Large intestine (tissue), 3 donors: ENCODE data around the gene HSPA12A. TPM values are rescaled to one million over a fixed set of nuclear protein-coding genes. Genes with fewer than 3 reads are reported as not detected.

Experiments
- DNase-seq, 2 donors: peaks; one replicate each; pipeline versions ENCODE4 v3.0.0 to v3.0.0-alpha.2; 2013
- H3K27ac ChIP-seq: one replicate; pipeline ENCODE4 v1.5.1; 2013; ENCODE audit warnings: low read length
- H3K27me3 ChIP-seq: 2 replicates; pipeline ENCODE4 v1.6.1; 2013; ENCODE audit warnings: low read length; ENCODE audit not compliant: control insufficient read depth, insufficient read depth
- H3K36me3 ChIP-seq: 2 replicates; pipeline ENCODE4 v1.6.1; 2013; ENCODE audit warnings: low read length; ENCODE audit not compliant: control insufficient read depth, insufficient read depth
- H3K4me1 ChIP-seq: one replicate; pipeline ENCODE4 v1.6.1; 2013; ENCODE audit warnings: low read length; ENCODE audit not compliant: control insufficient read depth, insufficient read depth
- H3K4me3 ChIP-seq: one replicate; pipeline ENCODE4 v1.5.1; 2013; ENCODE audit warnings: low read length
- H3K9me3 ChIP-seq: one replicate; pipeline ENCODE4 v1.6.1; 2013; ENCODE audit warnings: mild to moderate bottlenecking, low read depth, low read length, moderate library complexity; ENCODE audit not compliant: control insufficient read depth
- WGBS: methylation state at CpG from one replicate; pipeline ENCODE4 v1.1.5; 2013; ENCODE audit warnings: low lambda C conversion rate; ENCODE audit not compliant: insufficient coverage; 5-methylcytosine and 5-hydroxymethylcytosine counted together
- polyA plus RNA-seq: library from polyadenylated mRNA; unstranded; fragments of 120-200 nt; gene quantifications from one replicate; pipeline ENCODE4 v1.2.1, GENCODE V29; 2013

HSPA12A gene
- polyA plus RNA-seq, 1 donor: 9.2 TPM

DNA sequence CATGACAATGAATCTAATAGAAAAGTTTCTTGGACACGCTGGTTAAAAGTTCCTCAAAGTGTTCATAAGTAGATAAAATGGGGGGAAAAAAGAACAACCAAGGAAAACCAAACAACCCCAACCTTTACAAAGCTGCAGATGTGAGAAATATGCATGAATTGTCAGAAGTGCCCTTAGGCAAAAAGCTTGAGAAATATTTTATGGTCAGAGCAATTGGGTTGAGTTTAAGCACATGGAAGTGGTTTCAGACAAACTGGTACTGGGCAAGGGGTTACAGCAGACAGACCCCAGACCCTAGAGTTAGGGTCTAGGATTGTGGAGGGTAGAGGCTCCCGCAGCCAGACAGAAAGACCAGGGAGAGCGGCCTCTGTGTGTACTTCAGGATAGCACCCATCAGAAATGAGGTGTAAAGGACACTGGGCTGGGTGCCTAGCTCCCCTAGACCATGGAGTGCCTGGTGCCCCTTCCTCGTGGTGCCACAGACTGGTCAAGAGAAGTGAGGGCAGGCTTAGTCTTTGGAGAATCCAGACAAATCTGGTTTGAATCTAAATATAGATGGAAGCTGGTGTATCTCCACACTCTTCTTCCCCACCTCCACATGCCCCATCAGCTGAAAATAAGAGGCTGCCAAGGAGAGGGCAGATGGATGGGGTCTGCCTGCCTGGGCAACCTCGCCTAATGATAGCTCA is 84.4 kb downstream of the HSPA12A start:
- 80% methylated on average over 1 of the region's 5 CpGs for WGBS
- Histone ChIP-seq H3K9me3 (no peaks in the 10 kb centered on the region), H3K27ac (no peak overlapping the region), H3K4me3 (no peak overlapping the region), H3K4me1 (no peaks in the 10 kb centered on the region), H3K27me3 (no peaks in the 10 kb centered on the region), H3K36me3 (no peaks in the 10 kb centered on the region)
- no peak for DNase-seq

DNA sequence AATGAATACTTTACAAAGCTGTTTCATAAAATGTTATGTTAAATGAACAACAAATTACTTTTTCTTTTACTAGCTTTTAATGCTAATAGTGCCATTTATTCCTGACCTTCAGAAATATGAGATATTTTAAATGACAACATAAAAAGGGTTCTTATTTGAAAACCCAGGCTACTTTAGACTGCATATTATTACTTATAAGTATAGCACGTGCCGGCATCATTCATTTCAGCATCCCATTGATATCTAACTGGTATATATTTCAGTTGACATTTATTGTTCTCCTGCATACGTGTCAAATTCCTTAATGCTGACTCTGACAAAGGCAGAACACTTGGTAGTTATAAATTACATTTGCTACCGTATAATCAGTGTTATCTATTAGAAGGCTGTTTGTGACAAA is 86.3 kb downstream of the HSPA12A start:
- Histone ChIP-seq H3K27me3 (no peaks in the 10 kb centered on the region), H3K36me3 (no peaks in the 10 kb centered on the region), H3K4me1 (no peaks in the 10 kb centered on the region), H3K27ac (no peak overlapping the region), H3K4me3 (no peak overlapping the region), H3K9me3 (no peaks in the 10 kb centered on the region)
- 90% methylated on average over 3 of the region's 4 CpGs for WGBS
- no peak for DNase-seq

DNA sequence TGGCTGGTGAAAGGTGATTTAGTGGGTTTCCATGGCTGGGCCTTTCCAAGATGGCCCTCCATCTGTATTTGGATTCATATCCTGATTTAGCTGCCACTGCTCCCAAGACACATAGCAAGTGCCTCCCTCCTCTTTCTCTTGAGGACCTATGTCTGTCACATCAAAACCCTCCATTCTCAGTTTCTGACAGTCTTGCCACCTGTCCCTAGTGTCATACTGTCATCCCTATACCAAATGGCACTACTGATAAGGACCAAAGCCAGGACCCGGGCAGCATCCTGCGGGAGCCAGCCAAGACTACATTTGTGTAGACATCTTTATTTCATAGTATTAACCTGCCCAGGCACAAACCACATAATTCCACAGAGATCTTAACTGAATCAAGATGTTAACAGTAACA is 86.8 kb downstream of the HSPA12A start:
- Histone ChIP-seq H3K36me3 (no peaks in the 10 kb centered on the region), H3K4me3 (no peak overlapping the region), H3K9me3 (no peaks in the 10 kb centered on the region), H3K4me1 (no peaks in the 10 kb centered on the region), H3K27ac (no peak overlapping the region), H3K27me3 (no peaks in the 10 kb centered on the region)
- no CpG with 5 or more reads among the region's 2 CpGs for WGBS
- no peak for DNase-seq

DNA sequence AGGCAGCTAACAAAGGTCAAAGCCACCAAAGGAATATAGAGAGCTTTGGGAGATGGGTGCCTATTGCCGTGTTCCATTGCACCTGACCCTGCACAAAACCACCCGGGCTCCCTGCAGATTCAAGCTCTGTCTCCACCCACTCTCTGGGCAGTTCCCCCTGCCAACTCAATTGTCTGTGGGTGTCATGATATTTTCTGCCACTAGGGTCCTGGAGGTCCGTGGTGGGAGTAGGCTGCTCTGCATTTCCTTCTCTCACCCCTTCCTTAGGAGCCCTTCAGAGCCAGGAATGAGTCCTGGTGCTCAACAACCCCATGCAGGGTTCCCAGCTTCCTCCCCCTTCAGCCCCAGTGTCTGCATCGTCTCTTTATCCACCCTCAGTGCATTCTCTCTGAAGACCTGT is 87.5 kb downstream of the HSPA12A start:
- Histone ChIP-seq H3K36me3 (no peaks in the 10 kb centered on the region), H3K27ac (no peak overlapping the region), H3K9me3 (no peaks in the 10 kb centered on the region), H3K27me3 (no peaks in the 10 kb centered on the region), H3K4me1 (no peaks in the 10 kb centered on the region), H3K4me3 (no peak overlapping the region)
- 17% methylated on average over 1 of the region's 4 CpGs for WGBS
- no peak for DNase-seq

DNA sequence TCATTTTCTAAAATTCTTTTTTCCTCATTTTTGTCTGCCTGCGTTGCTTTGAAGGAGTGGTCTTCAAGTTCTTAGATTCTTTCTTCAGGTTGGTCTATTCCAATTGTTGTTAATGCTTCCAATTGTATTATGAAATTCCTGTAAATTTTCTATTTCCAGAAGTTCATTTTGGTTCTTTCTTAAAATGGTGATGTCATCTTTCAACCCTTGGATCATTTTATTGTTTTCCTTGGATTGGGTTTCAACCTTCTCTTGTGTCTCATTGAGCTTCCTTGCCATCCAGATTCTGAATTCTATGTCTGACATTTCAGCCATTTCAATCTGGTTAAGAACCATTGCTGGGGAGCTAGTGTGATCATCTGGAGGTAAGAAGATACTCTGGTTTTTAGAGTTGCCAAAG is 88.5 kb downstream of the HSPA12A start:
- no peak for DNase-seq
- H3K4me1 ChIP-seq: no peaks in the 10 kb centered on the region
- no peaks in the 10 kb centered on the region for H3K36me3 ChIP-seq
- 100% methylated on average over 1 of the region's 1 CpG for WGBS
- no peak overlapping the region for H3K4me3 ChIP-seq
- no peak overlapping the region for H3K27ac ChIP-seq
- H3K27me3 ChIP-seq: no peaks in the 10 kb centered on the region
- H3K9me3 ChIP-seq: no peaks in the 10 kb centered on the region

DNA sequence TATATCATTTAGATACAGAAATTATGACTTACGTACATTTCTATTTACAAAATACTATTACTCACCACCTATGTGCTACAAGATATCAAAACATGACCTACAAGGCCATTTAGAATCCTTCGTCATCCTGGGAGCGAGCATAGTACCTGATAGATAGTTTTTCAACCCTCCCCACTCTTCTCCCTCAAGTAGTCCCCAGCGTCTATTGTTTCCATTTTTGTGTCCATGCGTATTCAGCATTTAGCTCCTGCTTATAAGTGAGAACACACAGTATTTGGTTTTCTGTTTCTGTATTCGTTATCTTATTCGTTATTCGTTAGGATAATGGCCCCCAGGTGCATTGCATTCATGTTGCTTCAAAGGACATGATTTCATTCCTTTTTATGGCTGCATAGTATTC is 93.5 kb downstream of the HSPA12A start:
- Histone ChIP-seq H3K9me3 (no peaks in the 10 kb centered on the region), H3K27me3 (no peaks in the 10 kb centered on the region), H3K4me1 (no peaks in the 10 kb centered on the region), H3K4me3 (no peak overlapping the region), H3K36me3 (no peaks in the 10 kb centered on the region), H3K27ac (no peak overlapping the region)
- 93% methylated on average over 7 of the region's 8 CpGs for WGBS
- DNase-seq: no peak

DNA sequence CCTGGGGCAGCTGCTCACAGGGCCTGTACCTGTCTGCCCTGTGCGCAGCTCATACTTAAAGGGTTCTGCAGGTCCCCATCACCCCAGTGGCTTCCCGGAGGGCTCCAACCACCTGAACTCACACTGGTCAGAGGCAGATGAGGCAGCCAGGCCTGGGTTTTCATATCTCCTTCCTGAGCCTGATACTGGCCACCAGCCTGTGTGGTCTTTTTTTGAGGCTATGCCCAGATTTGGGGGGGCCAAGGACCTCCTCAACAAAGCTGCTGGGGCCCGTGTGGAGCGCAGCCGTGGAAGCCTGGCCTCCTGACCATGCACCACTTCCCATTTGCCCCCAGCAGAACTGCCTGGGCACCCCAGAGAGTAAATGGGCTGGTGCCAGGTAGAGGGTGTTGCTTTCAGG is 95.9 kb downstream of the HSPA12A start:
- WGBS: no CpG with 5 or more reads among the region's 5 CpGs
- Histone ChIP-seq H3K27me3 (no peaks in the 10 kb centered on the region), H3K27ac (no peak overlapping the region), H3K36me3 (no peaks in the 10 kb centered on the region), H3K4me1 (no peaks in the 10 kb centered on the region), H3K9me3 (no peaks in the 10 kb centered on the region), H3K4me3 (no peak overlapping the region)
- no peak for DNase-seq

DNA sequence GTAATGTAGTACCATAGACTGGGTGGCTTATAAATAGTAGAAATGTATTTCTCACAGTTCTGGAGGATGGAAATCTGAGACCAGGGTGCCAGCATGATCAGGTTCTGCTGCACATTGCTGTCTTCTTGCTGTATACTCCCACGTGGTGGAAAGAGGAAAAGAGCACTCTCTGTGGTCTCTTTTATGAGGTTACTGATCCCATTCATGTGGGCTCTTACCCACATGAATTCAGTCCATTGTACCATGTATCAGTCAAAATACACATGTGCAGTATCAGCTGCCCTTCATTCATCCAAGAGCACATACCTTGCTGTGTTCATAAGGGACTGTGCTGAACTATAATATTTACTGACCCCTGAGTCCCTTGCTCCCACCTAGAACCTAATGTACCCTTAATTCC is 104.5 kb downstream of the HSPA12A start:
- H3K4me1 ChIP-seq: no peaks in the 10 kb centered on the region
- H3K36me3 ChIP-seq: no peaks in the 10 kb centered on the region
- H3K27ac ChIP-seq: no peak overlapping the region
- H3K4me3 ChIP-seq: no peak overlapping the region
- H3K9me3 ChIP-seq: no peaks in the 10 kb centered on the region
- H3K27me3 ChIP-seq: no peaks in the 10 kb centered on the region
- WGBS: no CpG with 5 or more reads among the region's 1 CpG
- DNase-seq: no peak

DNA sequence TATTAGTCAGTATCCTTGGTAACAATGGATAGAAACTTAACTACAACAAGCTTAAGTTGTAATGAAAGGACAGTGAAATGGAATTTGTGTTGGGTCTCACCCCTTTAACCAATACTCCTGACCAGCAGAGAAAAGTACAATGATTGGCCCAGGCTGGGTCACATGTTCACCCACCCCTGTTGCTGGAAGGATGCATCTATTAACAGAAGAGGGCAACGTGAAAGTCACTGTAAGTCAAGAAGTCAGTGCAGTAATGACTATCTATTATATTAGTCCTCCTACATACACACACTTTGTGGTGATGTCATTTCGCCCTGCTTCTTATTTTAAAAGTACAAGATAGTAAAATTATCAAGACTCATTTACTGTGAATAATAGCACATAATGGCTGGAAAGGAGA is 105.4 kb downstream of the HSPA12A start:
- Histone ChIP-seq H3K4me1 (no peaks in the 10 kb centered on the region), H3K9me3 (no peaks in the 10 kb centered on the region), H3K36me3 (no peaks in the 10 kb centered on the region), H3K27ac (no peak overlapping the region), H3K27me3 (no peaks in the 10 kb centered on the region), H3K4me3 (no peak overlapping the region)
- WGBS: 65% methylated on average over 2 of the region's 2 CpGs
- no peak for DNase-seq

DNA sequence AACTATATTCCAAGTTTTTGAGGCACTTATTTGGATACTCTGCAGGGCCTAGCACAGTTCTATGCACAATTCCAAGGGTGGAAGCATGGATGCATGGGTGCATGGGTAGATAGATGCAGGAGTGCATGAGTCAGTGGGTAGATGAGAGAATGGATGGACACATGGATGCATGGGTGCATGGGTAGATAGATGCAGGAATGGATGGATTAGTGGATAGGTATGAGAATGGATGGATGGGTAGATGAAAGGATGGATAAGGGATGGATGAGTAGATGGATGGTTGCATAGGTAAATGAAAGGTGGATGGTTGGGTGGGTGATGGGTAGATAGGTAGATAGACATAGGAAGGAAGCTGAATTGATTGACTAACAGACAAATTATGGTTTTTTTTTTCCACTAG is 106.0 kb downstream of the HSPA12A start:
- Histone ChIP-seq H3K36me3 (no peaks in the 10 kb centered on the region), H3K27ac (no peak overlapping the region), H3K27me3 (no peaks in the 10 kb centered on the region), H3K4me3 (no peak overlapping the region), H3K4me1 (no peaks in the 10 kb centered on the region), H3K9me3 (no peaks in the 10 kb centered on the region)
- DNase-seq: no peak

DNA sequence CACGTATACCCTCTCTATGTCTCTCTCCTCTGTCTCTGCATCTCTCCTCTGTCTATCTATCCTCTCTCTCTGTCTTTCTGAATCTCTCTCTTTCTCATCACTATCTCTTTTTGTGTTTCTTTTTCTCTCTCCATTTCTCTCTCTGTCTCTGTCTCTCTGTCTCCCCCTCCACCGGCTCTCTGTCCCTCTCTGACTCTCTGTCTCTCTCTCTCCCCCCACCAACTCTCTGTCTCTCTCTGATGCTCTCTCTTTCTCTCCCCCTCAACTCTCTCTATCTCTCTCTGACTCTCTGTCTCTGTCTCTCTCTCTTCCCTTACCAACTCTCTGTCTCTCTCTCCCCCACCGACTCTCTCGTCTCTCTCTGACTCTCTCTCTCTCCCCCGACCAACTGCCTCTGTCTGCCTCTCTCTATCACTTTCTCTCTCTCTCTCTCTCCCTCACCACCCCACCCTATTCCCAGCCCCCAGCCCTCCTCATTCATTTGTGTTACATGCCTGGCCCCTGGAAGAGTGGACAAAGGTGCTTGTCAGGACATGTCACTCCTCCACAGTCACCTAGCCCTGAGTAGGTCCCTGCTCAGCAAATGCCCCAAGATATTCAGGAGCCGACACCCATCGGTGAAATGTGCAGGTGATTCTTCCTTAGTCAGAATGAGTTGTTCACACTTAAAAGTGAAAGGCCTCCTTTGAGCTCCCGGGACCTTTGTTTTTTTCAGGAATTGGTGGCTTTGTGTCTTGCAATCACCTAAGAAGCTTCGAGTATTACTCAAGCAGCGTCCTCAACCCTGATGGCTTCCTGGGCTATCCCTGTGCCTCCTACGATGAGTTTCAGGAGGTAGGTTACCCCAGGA is 108.0 kb downstream of the HSPA12A start:
- H3K4me3 ChIP-seq: no peak overlapping the region
- no peaks in the 10 kb centered on the region for H3K4me1 ChIP-seq
- DNase-seq: no peak
- H3K27me3 ChIP-seq: no peaks in the 10 kb centered on the region
- peaks cover 3% of the 10 kb centered on the region for H3K36me3 ChIP-seq
- no peak overlapping the region for H3K27ac ChIP-seq
- no peaks in the 10 kb centered on the region for H3K9me3 ChIP-seq
- WGBS: 92% methylated on average over 4 of the region's 11 CpGs
